ENCODE measurements around the gene RAB1B.
A peak's percentile ranks its signal among the peaks of the same experiment; 100 is the strongest.
"Not testable (repeated sequence)": the region's sequence is repeated elsewhere in the genome, so short reads cannot be mapped to it uniquely, and the experiment has no call there.

Gene RAB1B

DNA sequence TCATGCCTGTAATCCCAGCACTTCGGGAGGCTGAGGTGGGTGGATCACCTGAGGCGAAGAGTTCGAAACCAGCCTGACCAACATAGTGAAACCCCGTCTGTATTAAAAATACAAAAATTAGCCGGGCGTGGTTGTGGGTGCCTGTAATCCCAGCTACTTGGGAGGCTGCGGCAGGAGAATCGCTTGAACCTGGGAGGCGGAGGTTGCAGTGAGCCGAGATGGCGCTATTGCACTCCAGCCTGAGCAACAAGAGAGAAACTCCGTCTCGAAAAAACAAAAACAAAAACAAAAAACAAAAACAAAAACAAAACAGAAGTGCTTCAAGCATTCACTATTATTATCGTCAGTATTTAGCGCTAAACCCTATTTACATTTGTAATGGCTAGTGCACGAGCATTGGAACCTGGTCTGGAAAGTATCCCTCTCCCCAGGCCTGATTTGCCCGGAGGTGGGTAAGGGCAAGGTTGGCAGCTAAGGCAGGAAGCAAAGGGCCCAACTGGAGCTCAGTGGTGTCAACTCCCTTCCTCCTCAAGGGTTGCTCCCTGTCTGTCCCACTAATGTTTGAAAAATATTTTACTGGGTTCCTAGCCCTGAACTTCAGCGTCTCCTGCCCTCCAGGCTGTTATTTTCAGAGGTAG is 42.5 kb downstream of the RAB1B start:
- not testable (repeated sequence) for DNase-seq

DNA sequence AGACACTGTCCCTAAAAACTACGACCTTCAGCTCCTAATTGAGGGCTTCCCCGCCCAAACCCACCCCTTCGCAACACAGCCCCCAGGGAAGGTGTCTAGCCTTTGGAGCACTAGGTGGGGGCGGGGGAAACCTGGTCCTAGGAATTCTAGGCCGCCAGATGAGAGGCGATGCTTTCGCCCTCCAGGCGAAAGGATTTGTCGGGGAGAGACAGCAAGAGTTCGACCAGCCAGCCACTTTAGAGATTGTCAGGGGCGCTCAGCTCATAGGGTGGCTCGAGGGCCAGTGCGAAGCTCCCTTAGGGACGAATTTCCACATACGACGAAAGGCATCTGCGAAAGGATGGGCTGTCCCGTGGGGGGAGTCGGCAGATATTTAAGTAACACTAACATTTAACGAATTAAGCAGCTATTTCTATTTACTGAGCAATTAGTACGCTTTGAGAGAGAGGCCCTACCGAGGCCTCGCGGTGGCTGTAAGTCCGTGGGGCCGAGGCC is 43.1 kb downstream of the RAB1B start:
- no peak for DNase-seq

DNA sequence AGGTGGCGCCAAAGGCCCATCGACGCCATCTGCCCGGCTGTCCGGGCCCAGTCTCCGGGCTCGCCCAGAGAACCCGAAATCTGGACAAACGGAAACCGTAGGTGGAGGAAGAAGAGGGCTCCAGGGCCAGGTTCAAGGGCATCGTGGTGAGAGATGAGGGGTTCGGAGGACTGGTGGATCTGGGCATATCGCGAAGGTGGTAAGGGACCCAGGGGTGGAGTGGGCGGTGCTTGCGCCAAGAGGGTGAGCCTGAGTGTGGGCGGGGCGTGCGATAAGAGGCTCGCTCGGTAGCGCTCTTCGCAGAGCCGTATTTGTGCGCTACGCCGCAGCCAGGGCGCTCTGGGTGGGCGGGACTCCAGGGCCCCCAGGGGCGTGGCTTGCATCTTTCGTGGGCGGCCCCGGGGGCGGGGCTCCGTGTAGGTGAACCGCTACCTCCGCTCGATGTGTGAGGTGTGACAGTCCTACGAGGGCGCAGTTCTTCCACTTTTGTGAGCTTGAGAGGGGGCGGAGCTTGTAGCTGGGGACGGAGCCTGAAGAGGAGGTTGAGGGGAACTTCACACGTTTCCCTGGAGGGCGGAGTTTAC is 43.6 kb downstream of the RAB1B start:
- DNase-seq, result peak; percentile 96

DNA sequence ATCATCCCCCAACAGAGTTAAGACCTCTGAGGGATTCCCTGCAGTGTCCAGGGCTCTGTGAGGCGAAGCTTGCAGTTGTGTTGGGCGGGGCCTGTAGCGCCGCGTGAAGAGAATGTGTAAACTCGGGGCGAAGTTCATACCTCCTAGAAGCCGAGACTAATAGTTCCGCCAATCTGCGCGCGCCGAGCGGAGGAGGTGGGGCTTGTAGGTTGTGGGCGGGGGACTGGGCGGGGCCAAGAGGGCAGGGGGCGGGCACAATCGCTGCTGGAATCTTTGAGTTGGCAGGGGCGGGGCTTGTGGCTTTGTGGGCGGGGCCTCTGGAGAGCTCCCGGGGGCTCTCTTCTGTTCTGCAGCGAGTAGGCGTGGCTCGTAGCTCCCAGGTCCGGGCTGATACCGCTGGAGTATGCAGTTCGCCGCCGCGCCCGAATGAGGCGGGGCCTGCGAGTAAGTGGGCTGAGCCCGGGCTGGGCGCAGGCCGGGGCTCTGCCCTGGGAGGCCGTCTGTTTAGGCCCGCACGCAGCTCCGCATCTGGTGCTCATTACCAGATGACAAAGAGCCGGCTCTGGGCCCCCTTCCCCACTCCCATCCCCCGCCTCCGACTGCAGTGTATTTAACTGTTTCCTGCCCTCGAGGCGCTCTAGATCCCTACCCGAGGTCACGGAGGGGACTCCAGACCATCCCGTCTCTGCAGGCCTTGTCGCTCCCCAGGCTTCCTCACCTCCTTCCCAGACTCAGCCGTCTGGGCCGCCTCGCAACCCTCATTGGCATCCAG is 44.3 kb downstream of the RAB1B start:
- peak; percentile 99 for DNase-seq

DNA sequence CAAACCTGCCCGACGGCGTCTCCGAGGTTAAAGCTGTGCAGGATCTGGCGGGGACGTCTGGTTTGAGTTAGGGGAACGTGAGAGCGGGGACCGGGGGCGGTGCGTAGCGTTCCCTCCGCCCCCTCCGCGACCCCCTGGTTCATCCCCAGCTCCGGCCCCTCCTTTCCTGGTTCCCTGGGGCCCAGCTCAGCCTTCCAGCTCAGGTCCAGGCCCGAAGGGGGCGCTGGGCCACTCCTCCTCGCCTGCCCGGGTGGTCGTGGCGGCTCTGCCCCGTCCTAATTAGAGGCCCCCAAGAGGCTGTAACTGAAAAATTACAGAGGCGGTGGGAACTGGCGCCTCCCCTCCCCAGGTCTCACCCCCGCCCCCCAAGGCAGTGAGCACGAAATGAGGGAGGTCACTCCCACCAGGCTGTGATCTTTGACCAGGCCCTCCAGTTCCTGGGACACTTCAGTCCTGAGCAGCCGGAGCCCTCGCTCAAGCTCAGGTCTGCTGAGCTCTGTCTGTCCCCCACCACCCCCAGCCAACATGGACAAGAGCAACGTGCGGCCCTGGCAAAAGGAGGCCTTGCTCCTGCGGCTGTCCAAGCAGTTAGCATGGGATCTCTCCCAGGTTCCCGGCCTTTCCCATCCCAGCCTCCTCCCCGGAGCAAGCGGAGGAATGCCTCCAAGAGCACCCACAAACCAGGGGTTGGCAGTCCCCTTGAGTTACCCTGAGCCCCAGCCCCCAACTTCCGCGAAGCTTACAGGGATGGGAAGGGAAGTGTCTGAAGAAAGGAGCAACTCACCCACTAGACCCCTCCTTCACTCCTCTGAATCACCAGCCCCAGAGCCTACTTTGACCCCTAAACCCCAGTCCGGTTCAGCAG is 45.1 kb downstream of the RAB1B start:
- DNase-seq, result no peak

DNA sequence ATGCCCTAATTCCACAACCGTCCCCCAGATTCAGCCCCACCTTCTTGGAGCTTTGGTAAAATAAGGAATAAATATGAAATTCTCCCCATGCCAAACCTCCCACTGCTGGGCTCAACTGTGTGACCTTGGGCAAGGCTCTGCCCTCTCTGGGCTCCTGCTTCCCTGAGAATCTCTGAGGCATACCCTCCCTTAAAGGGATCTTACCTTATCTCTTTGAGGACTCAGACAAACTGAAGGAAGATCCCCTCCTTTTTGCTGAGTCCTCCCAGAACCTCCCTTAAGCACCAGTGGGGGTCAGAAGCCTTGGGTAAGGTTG is 45.7 kb downstream of the RAB1B start:
- no peak for DNase-seq

DNA sequence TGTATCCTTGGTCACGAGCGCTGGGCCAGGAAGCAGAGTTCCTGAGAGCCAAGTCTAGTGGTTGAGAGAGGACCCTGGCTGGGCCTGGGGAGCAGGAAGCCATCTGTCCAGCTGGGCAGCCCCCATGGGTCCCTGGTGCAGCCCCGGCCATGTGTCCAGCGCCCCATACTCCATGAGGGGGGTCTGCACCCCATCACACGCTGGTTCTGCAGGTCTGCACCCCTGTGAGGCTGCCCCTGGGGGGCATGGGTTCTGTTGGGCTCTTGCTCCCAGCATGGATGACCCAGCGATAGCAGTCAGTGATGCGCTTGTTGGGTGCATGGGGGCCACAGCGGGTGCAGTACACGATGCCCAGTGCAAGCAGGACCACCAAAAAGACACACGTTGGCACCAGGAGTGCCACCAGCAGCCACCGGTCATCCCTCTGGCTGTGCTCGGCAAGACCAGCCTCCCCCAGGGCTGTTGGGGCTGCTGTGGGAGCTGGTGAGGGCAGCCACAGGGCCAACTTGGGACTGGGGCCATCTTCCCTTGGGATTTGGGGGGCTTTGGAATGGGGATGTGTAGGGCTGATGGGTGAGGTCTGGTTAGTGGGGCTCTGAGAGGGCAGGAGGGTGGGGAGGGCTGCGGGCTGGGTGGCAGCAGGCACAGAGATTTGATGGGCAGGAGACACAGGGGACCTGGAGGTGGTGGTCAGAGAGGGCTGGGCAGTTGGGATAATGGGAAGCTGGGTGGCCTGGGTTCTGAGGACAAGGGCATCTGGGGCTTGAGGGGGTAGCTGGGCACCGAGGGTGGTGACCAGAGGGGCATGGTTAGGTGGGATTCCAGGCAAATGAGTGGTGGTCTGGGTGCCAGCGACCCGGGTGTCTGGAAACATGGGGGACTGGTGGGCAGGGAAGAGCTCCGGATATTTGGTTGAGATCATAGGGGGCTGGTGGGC is 46.4 kb downstream of the RAB1B start:
- no peak for DNase-seq

DNA sequence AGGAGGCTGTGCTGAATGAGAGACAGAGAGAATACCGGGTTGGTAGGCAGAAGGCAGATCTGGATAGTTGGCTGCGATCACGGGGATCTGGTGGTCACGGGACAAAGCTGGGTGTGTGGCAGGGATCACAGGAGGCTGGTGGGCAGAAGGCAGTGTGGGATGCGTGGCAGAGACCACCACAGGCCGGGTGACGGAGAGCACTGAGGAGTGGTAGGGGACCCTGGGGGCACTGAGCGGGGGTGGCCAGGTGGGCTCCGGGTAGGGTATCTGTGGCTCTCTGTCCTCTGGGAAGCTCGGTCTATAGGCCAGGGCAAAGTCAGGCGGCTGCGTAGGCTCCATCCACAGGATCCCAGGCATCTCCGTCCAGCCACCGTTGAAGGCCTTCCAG is 47.1 kb downstream of the RAB1B start:
- DNase-seq, result no peak

DNA sequence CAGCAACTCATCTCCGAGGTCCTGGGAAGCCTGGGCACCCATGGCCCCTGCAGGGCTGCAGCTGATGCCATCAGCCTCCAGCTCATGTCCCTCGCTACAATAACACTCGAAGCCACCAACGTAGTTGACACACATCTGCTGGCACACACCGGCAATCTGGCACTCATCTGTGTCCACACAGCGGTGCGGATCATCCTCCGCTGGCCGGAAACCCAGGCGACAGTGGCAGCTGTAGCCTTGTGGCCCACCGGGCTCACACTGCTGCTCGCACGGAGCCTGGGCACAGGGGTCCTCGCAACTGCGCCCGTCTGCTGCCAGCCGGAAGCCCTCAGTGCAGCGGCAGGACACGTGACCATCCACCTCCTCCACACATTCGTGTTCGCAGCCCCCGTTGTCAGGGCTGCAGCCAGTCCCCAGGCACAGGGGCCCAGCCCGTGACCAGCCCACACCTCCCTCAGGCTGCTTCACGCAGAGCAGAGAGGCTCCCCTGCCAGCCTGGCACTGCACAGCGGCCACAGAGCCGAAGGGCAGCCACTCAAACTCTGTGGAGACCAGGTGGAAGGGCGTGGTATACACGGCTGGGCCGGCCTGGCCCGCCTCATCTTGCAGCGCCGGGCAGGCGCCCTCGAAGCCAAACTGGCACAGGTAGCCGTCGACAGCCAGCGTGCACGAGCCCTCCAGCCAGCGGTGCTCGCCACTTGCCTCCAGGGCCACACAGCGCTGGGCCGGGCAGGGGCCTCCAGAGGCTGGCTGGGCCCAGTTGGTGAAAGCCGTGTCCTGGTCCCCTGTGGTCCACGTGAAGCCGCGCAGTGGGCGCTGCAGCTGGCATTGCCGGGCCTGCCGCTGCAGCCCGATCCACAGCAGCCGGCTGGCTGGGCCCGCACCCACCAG is 47.7 kb downstream of the RAB1B start:
- DNase-seq, result no peak

DNA sequence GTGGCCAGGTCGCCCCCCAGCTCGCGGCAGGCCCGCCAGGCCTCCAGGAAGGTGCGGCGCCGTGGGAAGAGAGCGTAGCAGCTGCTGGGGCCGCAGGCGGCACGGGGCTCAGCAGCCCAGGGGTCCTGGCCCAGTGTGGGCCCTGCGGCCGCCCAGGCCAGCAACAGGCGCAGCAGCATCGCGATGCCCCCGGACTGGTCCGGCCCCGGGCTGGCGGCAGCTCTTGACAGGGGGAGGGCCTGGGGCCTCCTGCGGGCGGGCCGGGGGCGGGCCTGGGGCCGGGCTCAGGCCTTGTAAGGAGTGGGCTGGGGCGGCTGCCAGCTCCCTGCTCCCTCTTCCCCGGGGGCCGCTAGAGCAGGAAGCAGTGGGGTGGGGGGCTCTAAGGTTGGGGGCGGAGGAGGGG is 48.4 kb downstream of the RAB1B start, which contains the start of gene CD248:
Gene CD248 (minus strand): TSS at position 196 of the 403 bp plus-strand sequence. CDS start 17 bp downstream, at position 179.
- DNase-seq, result no peak

DNA sequence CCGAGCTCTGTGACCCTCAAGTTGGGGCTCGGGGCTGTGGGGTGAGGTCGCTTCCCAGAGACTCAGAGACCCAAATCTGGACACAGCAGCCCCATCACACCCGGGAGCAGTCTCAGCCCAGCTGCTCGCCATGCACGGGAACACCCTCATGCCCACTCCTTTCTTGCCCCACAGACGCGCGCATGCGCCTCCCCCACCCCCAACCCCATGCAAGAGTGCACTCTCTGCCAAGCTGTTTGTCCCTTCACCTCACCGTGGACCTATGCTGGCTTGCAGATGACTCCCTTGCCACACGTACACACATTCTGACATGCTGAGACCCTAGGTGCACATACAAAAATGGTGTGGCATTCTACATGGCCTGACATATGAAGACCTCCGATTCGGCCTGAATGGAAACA is 48.9 kb downstream of the RAB1B start:
- no peak for DNase-seq

DNA sequence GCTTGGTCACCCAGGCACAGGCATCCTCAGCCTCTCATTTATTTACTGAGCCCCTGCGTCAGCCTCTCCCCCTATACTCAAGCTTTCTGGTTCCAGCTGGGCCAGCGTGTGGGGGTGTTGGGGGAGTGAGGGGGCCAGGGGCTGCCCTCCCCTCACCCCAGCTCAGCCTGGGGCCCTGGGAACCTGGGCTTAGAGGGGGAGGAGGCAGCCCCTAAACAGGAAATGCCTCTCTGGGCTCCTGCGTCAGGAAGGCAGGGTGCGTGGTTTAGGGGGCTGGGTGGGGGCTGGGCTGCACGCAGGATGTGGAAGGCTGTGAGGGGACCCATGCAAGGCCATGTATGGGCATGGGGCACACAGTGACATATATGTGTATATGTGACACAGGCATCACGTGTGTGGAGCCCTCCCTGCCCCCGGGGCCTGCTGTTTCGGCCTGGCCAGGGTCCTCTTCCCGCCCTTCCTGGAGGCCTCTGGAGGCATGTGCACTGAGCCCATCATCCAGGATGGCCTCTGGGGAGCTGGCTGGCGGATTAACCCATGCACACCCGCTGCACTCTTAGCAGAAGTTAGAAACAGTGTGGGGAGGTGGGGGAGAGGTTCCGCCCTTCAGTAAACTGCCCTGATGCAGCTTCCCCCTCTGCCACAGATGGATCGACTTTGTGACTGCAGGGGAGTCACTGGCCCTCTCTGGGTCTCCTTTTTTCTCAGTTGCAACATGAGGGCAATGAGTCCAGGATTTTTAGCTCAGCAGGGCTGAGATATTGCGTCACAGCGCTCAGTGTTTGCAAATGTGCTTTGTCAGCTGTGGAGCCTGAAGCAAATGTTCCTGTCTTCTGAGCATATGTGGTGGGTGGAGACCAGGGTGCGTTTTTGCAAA is 49.5 kb downstream of the RAB1B start:
- DNase-seq, result peak; percentile 47

DNA sequence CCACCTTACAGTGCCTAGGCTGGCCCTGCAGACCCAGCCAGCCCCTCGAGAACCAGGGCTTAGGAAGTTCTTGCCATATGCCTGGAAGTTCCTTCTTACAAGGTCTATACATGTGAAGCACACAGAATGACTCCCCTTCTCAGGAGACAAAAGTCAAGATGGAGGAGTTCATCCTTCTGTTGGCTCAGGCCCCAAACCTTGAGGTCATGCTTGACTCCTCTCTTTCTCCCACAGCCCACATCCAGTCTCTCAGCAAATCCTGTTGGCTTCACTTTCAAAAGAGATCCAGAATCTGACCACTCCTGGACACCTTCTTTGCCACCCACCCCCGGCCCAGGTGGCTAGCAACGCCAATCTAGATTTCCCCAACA is 50.1 kb downstream of the RAB1B start:
- no peak for DNase-seq

DNA sequence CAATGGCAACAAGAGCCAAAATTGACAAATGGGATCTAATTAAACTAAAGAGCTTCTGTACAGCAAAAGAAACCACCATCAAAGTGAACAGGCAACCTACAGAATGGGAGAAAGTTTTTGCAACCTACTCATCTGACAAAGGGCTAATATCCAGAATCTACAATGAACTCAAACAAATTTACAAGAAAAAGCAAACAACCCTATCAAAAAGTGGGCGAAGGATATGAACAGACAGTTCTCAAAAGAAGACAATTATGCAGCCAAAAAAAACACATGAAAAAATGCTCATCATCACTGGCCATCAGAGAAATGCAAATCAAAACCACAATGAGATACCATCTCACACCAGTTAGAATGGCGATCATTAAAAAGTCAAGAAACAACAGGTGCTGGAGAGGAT is 51.9 kb downstream of the RAB1B start:
- DNase-seq, result not testable (repeated sequence)

DNA sequence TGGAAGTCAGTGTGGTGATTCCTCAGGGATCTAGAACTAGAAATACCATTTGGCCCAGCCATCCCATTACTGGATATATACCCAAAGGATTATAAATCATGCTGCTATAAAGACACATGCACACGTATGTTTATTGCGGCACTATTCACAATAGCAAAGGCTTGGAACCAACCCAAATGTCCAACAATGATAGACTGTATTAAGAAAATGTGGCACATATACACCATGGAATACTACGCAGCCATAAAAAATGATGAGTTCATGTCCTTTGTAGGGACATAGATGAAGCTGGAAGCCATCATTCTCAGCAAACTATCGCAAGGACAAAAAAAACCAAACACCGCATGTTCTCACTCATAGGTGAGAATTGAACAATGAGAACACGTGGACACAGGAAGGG is 52.3 kb downstream of the RAB1B start:
- DNase-seq, result not testable (repeated sequence)

DNA sequence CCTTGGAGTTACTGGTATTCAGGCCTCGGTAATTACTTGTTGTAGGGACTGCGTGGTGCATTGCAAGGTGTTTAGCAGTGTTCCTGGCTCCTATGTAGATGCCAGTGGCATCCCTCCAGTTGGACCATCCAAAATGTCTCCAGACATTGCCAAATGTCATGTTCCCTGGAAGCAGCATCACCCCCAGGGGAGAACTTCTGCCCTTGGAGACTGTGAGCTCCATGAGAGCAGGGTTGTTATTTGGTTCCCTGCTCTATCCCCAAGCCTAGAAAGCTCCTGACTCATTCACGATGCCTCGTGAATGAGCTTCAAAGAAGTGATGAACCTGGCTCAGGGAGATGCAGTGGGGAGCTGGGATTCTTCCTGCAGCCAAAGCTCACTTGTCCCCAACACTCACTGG is 53.2 kb downstream of the RAB1B start:
- DNase-seq, result no peak

DNA sequence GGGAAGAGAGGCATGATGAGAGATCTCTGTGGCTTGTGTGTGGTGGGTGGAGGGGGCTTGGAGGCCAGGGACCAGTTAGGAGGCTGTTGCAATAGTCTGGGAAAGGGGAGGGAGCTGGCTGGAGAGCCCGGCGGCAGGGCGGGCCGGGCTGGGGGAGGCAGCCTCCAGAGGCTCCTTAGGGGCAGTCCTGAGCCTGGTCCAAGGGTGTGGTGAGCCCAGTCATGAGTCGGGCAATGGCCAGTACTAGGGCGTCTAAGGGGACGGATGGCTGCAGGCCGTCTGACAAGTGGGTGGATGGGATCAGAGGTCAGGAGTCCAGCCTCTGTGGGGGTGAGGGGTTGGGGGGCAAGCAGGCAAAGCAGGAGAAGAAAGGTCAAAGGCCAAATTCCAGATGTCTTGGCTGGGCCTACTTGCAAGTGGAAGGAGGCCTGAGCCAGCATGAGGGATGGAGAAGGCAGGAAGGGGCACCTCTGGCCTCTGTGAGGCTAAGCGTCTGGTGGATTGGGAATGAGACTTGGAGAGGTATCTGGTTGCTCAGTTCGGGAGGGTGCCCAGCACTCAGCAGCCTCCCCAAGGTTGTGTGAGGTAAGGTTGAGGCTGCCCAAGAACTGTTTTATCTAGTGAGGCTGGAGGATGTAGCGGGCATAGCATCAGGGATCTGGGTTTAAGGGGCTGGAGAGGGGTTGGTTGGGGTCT is 54.4 kb downstream of the RAB1B start:
- no peak for DNase-seq

DNA sequence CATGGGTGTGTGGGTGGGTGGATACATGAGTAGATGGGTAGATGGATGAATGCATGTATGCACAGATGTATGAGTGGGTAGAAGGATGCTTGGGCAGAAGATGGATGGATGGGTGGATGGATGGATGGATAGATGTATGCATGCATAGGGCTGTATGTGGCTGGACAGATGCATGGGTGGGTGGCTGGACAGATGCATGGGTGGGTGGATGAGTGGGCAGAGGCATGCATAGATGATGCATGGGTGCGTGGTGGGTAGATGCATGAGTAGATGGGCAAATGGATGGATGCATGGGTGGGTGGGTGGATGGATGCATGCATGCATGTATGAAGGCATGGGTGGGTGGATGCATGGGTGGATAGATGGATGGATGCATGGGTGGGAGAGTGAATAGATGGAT is 55.2 kb downstream of the RAB1B start:
- no peak for DNase-seq

DNA sequence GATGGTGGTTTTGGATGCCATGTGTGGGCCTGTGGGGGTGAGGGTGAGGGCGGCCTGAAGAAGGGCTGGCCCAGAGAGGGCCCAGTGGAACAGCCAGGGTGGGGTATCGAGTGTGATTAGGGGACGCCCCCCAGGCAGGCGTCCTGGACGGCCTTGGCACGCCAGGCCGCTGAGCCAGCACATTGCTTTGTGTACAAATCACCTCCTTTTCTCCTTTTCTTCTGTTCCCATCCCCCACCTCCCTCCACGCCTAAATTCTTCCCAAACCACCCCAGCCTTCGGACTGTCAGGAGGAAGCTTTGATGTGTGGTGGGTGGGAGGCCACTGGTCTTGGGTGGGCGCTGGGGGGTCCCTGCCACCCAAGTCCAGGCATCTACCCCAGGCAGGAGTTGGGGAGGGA is 56.2 kb downstream of the RAB1B start:
- no peak for DNase-seq

Data from effector CD4-positive, alpha-beta T cell (primary cell).